ENCODE data around the gene ZP1.
A peak's percentile ranks its signal among the peaks of the same experiment; 100 is the strongest.
"Not testable (repeated sequence)": the region's sequence is repeated elsewhere in the genome, so short reads cannot be mapped to it uniquely, and the experiment has no call there.

The ZP1 gene, protein sequence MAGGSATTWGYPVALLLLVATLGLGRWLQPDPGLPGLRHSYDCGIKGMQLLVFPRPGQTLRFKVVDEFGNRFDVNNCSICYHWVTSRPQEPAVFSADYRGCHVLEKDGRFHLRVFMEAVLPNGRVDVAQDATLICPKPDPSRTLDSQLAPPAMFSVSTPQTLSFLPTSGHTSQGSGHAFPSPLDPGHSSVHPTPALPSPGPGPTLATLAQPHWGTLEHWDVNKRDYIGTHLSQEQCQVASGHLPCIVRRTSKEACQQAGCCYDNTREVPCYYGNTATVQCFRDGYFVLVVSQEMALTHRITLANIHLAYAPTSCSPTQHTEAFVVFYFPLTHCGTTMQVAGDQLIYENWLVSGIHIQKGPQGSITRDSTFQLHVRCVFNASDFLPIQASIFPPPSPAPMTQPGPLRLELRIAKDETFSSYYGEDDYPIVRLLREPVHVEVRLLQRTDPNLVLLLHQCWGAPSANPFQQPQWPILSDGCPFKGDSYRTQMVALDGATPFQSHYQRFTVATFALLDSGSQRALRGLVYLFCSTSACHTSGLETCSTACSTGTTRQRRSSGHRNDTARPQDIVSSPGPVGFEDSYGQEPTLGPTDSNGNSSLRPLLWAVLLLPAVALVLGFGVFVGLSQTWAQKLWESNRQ

DNA sequence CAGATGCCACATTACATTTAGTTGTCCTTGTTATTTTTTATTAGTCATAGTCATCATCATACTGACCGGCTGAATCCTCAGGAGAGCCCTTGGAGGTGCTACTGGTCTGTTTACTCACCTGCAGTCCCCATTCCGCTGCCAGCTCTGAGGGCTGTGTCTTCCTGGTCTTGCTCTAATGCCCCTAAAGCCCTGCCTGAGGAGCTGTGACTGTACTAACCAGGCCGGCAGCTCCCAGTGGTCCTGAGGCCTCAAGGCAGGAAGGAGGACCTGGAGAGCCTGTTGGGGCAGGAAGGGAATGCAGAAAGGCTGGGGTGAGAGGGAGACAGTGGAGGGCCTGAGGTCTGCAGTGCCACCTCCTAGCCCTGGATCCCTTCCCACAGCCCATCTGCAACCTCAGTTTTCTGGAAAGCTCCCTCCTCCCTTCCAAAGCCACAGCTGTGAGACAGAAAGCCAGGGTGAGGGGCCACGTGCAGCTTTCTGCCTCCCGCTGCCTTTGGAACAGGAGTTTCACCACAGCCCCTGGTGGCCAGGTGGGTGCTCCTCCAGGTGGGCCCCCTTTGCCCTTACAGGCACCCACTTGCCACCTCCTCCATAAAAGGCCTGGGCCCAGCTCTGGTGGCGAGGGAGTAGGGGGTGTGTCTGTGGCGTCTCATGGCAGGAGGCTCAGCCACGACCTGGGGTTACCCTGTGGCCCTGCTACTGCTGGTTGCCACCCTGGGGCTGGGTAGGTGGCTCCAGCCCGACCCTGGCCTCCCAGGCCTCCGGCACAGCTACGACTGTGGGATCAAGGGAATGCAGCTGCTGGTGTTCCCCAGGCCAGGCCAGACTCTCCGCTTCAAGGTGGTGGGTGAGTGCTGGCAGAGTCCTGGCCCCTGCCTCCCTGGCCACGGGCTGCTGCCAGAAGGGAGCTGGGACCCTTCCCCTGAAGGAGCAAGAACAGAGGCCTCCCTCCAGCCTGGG is at the start of gene ZP1:
ZP1 (plus strand) TSS at position 632 of the 960 bp plus-strand sequence; CDS start at position 652, 20 bp downstream.
- no peak for DNase-seq (ENCODE audit: low read depth in 2 of 2)

DNA sequence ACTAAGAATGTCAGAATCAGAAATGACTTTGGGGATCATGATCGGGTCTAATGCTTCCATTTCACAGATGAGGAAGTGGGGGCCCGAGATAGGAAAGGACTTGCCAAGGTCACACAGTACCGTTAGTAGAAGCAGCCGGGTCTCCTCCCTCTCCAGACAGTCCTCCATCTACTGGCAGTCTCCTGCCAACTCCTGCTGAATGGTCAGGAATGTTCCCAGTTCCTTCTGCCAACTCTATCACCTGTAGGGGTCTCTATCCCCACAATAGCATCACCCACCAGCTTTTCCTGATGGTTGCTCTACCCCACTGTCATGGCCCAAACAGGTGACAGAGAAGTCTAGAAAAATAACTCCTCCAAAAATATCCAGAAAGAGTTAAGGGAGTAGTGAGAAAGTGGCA is 49.3 kb upstream of the ZP1 start:
- no peak for DNase-seq (ENCODE audit: low read depth in 2 of 2)

DNA sequence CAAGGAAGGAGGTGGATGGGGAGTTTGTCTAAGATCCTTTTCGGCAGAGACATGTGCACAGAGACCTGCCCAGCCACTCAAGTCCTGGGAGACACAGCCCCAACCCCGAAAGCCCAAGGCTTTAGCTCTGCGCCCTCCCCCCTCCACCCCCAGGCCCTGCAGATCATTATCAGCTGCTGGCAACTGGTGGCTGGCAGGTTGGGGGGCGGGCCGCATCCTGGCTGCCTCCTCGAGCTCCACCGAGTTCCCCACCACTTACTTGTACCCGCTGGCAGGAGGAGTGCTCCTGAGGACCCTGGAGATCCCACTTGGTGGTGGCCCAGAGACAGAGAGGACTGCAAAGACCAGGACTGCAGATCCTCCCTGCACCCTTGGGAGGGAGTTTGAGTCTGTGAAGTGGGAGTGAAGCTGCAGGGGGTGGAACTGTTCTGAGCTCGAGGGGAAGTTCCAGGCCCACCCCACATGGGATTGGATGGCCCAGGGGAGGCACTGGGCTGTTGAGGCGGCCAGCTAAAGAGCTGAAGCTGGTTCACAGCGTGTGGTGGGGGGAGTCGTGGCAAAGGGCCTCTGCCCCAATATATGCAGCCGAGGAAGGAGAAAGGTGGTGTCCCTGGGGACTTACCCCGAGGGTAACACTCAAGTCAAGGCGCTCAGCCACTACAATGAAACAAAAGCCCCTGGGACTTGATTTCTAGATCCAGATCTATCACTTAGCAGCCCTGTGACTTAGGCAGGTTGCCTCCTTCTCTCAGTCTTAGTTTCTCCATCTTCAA is 45.3 kb upstream of the ZP1 start:
- no peak for DNase-seq (ENCODE audit: low read depth in 2 of 2)

DNA sequence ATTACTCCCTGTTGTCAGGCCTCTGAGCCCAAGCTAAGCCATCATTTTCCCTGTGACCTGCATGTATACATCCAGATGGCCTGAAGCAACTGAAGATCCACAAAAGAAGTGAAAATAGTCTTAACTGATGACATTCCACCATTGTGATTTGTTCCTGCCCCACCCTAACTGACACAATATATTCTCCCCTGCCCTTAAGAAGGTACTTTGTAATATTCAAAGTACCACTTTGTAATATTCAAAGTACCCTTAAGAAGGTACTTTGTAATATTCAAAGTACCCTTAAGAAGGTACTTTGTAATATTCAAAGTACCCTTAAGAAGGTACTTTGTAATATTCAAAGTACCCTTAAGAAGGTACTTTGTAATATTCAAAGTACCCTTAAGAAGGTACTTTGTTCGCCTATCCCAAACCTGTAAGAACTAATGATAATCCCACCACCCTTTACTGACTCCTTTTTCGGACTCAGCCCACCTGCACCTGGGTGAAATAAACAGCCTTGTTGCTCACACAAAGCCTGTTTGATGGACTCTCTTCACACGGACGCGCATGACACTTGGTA is 43.5 kb upstream of the ZP1 start:
- DNase-seq (ENCODE audit: low read depth in 2 of 2): not testable (repeated sequence)

DNA sequence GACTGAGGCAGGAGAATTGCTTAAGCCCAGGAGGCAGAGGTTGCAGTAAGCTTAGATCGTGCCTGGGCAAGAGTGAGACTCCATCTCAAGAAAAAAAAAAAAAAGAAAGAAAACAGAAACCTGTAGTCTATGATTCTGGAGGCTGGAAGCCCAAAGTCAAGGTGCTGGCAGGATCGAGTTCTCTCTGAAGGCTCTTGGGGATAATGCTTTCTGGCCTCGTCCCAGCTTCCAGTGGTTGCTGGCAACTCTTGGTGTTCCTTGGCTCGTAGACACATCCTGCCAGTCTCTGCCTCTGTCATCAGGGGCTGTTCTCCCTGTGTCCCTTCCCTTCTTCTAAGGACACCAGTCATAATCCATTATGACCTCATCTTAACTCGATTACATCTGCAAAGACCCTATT is 42.2 kb upstream of the ZP1 start:
- DNase-seq (ENCODE audit: low read depth in 2 of 2): no peak

DNA sequence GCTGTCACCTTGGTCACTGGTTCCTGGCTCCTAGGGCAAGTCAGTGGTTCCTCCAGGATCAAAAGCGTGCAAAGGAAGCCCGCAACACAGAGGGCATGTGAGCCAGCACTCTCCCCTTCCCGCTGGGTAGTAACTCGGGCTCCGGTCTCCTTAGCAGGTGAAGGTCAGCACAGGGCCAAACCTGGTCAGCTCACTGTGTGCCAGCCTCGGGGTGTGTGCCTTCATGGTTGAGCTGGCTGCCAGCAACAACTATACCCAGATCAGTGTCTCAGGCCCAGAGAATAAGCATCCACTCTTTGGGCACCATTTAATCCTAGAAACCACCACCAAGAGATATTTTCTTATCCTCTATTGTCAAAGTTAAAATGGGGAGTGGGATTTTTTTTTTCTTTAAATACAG is 41.6 kb upstream of the ZP1 start:
- no peak for DNase-seq (ENCODE audit: low read depth in 2 of 2)

DNA sequence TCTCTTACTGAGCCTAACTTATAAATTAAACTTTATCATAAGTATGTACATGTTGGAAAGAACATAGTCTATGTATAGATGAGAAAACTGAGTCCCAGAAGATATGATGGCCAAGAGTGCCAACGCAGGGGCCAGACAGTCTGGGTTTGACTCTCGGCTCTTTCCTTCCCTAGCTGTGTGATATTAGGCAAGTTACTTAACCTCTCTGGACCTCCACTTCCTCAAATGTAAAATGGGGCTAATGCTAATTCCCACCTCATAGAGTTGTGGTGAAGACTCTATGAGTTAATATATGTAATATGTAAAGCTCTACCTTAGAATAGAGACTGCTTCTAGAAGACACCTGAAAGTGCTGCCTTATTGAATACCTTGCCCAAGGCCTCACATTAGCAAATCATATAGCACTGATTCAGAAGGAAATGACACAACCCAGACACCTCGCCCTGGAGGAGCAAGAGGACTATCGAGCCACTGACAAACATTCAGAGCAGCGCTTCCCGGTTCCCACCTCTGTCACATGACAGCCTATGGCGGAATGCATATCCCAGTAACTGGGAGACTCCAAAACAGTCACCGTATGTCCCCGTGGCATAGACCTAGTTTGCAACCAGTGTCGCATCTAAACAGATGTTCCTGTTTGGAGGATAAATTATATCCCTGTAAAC is 36.7 kb upstream of the ZP1 start:
- no peak for DNase-seq (ENCODE audit: low read depth in 2 of 2)

DNA sequence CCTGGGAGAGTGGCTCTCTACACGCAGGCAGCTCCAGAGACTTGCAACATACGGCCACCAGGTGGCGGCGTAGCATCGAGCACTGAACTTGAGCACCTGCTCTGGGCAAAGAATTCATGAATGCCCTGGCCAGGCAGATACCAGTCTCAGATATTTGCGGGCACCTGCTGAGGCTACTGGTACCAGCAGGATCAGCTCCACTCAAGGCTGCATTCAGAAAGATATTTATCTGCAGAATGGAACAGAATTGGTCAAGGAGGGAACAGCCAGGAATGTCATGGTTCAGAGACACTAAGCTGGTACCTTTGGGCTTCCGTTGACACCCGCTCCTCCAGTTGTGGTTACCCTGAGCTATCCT is 36.2 kb upstream of the ZP1 start:
- DNase-seq (ENCODE audit: low read depth in 2 of 2): peak; percentile 58 to 73

DNA sequence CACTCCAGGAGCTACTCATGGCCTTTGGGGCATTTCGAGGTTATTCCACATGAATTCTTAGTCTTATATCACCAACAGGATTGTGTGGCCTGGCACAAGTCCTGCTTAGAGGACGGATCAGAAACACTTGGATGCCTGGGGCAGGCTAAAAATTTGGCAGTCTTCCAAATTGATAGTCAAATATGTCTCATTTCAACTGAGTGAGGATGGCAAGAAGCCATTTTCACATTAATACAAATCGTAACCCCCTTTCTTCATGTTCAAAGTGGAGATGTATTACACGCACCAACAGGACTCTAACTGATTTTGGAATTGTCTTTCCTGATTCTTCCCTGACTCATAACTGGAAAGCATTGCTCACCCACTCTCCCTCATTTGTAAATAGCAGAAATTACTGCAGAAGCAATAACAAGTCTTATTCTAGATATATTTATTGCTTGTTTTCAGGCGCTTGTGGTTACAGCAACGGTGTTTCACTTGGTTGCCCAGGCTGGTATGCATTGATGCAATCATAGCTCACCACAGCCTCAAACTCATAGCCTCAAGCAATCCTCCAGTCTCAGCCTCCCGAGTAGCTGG is 35.8 kb upstream of the ZP1 start:
- no peak for DNase-seq (ENCODE audit: low read depth in 2 of 2)

DNA sequence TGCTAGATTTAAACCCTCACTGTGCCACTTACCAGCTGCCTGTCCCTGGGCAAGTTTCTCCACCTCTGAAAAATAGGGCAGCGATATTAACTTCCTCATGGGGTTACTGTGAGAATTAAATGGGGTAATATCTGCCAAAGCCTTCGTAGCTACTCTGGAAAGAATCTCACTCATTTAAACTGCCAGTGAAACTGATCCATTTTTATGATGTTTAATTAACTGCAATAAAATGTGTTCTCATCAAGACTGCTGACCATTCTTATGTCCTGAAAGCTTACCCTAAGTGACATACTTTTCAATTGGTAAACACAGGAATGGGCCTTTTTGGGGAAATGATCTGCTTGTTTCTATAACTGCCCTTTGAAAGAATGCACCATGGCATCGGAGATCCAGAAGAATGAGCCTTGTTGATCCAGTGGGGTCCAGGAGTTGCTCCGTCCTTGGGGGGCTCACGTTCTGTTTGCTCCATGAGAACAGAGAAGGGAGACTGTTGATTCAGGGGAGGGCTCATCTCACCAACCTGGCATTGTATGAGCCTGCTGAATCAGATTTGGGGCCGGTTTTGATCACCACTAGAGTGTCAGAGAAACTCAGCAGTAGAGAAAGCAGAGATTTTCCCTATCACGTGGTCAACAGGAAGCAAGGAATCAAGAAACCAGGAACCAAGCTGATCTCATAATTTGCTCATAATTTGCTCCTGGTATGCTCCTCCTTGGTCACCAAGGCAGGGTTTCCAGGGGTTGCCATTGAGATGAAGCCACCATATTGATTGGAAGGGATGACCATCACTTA is 32.4 kb upstream of the ZP1 start:
- DNase-seq (ENCODE audit: low read depth in 2 of 2): no peak

DNA sequence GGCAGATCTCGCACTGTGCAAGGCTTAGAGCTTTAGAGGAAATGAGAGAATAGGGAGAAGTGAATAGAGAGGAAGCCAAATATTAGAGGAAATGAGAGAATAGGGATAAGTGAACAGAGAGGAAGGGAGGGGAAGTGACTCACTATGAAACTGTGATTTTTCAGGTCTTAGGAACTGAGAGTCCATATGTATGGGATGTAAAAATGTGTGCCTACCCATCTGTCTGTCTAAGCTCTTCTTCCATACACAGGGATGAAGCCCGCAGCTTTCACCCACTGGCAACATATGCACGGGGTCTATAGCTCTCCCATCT is 31.9 kb upstream of the ZP1 start:
- DNase-seq (ENCODE audit: low read depth in 2 of 2): no peak

DNA sequence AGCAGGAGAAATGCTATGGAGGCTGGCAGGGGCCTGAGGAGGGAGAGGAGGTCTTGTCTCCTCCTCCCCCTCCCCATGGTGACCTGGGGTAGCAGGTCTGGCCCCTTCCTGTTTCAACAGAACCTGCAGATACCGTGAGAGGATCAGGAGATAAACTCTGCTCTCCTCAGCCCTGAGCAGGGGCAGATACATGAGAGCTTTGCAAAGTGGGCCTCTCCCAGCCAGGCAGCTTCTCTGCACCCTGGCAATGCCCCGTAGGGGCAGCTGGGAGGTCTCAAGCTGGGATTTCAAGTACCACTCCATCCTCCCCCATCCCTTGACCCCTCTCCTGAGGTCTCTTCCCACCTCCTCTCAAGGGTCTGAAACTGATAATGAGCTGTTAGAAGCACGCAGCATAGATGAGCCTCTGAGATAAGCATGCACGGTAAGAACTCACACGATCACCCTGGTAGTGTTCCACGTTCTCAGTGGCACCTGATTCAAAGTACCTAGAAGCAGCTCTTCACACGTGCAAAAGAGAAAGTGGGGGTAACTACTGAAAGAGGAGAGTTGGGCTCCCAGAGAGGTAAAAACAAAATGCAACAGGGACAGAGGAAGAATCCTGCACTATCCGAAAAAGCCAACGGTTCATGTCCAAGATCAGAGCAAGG is 30.4 kb upstream of the ZP1 start:
- DNase-seq (ENCODE audit: low read depth in 2 of 2): no peak

DNA sequence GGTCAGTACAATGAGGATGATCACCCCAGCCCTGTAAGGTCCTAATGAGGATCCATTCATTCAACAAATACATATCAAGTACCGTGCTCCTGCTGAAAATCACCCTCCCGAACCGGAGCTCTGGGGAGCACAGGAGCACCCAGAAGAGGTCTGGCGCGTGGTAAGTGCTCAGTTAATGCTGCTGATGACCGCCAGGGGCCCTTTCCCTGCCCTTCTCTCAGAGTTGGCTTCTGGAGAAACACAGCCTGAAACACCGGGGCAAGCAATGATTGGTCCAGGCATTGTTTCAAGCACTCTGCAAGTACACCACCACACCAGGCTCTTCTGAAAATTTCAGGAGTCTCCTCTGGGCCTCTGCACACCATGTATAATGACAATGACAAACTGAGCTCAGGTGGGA is 29.2 kb upstream of the ZP1 start:
- no peak for DNase-seq (ENCODE audit: low read depth in 2 of 2)

DNA sequence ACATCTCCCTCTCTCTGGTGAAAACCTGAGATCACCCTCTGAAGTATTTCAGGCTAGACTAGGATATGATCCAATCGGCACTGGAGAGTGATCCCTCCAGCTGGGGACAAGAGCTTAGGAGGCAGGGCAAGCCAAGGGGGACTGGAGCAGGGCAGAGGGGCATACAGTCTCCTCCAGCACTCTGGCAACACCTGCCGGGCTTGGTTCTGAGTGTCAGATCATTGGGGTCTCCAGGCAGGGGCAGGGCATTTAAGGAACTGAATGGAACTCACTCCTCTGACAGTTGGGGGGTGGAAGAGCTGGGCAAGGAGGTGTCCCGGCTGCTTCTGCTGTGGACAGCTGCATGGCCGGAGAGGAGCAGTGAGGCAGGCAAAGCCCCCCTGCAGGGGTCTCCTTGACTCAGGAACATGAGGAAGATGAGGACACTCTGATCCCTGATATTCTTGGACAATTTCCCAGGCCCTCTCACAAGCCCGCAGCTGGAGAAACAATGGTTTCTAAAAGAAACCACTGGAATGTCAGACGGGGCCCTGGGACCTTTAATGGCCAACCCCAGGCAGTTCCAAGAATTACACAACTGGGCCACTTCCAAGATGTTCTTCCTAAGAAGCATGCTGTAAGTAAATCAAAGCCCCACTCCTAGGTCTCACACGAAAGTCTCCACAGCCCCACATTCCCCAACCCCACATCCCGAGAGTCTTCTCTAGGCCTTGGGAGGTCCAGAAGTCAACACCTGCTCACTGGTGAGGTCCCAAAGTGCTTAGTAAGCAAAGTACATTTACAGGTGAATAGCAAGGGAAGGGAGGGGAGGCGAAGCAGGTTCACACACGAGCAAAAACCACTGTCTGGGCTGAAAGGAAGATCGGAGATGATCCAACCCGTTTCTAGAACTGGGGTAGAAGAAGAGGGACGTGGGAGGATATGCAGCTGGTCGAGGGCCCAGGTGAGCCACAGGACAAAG is 26.6 kb upstream of the ZP1 start:
- DNase-seq (ENCODE audit: low read depth in 2 of 2): no peak

DNA sequence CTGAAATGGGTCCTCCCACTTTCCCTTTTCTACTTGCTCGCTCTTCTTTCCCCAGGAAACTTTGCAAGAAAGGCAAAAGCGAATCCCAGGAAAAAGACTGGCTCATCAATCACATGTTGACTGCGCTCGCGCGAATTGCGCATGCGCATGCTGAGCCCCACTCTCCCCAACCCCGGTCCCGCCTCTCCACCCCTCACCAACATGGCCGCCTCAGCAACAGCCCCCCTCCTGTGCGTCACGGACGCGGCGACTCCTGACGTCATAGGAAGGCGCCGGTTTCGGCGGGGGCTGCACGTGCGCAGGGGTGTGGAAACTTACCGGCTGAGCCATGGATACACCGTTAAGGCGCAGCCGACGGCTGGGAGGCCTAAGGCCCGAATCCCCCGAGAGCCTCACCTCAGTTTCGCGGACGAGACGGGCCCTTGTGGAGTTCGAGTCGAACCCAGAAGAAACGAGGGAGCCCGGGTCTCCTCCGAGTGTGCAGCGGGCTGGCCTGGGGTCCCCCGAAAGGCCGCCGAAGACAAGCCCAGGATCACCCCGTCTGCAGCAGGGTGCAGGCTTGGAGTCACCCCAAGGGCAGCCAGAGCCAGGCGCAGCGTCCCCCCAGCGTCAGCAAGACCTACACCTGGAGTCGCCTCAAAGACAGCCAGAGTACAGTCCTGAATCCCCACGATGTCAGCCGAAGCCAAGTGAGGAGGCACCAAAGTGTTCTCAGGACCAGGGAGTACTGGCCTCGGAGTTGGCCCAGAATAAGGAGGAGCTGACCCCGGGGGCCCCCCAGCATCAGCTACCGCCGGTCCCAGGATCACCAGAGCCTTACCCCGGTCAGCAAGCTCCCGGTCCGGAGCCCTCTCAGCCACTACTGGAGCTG is 25.3 kb upstream of the ZP1 start, which contains the start of gene CCDC86:
CCDC86 (plus strand) TSS at position 317 of the 871 bp plus-strand sequence; CDS start at position 329, 12 bp downstream.
- peak; percentile 96 to 99 for DNase-seq (ENCODE audit: low read depth in 2 of 2)

DNA sequence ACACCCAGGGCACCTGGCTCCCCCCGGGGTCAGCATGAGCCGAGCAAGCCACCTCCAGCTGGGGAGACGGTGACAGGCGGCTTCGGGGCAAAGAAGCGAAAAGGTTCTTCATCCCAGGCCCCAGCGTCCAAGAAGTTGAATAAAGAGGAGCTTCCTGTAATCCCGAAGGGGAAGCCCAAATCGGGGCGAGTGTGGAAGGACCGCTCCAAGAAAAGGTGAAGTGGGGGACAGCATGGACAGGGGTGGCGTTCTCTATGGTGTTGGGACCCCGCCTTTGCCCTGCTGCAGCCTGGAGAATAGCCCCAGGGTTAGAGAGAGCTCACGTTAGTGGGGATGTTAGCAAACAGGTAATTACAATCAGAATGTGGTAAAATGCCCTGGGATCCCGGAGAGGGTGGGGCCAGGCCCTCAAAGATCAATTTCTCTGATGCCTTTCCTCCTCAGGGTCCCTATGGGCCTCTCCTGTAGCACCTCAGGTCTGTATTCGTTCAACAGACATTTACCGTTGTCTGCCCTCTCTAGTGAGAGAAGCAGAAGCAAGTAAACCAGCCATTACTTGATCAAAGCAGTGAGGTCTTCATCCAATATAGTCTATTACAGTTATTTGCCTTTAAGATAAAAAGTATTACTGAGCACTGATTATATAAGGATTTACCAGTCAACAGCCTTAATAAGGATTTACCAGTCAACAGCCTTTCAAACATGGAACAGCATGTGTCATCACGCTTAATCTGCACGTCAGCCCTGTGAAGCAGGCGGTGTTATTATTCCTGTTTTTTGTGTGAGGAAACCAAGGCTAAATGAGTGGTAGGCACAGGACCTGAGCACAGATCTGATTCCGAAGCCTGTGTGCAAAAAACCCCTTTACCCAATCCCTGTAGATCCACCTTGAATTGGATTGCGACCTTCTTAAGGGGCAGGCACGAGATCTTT is 24.4 kb upstream of the ZP1 start:
- no peak for DNase-seq (ENCODE audit: low read depth in 2 of 2)

Data from stimulated activated CD8-positive, alpha-beta memory T cell treated with anti-CD3 and anti-CD28 coated beads, Interleukin-2, amount 100 ng/mL, for 1 hour (primary cell).